ENCODE measurements around the gene LSAMP. TPM values are rescaled to one million over a fixed set of nuclear protein-coding genes. Genes with fewer than 3 reads are reported as not detected.

The LSAMP gene
- total and polyA plus RNA-seq, 2 of the 8 experiments (the other 6 are each of a cell fraction or from before 2014, with no cell fraction given): 1.8 to 5.7 TPM

- no peaks in the 10 kb centered on the region for H4K20me1 ChIP-seq (replicated peaks in 1 of 2; ENCODE audit: control insufficient read depth in 1 of 2, insufficient read depth in 2 of 2, low read length in 2 of 2)
- H2BK20ac ChIP-seq (ENCODE audit: low read length): no peak overlapping the region
- H3K9me3 ChIP-seq (ENCODE audit: insufficient read depth in 2 of 2, low read depth in 1 of 2, low read length in 1 of 2): no peaks in the 10 kb centered on the region
- H2BK5ac ChIP-seq (ENCODE audit: low read depth, low read length): no peak overlapping the region
- no peak overlapping the region for H2AFZ ChIP-seq (ENCODE audit: low read length)
- ChIA-PET CTCF (ENCODE audit: partially characterized antibody) (interaction anchor here (1.1 to 6.1 kb wide), 3 partner anchors 11 to 138 kb away, joined by 3 to 30 read pairs (median 4); no protein-coding TSS in a partner anchor), POLR2A (ENCODE audit: partially characterized antibody) (no interaction called here)
- 79% methylated on average over 1 of the region's 1 CpG; no CpG with 5 or more reads in 1 of the 2 experiments for WGBS, 2 experiments (ENCODE audit: extremely low coverage in 1 of 2, insufficient coverage in 1 of 2, insufficient read length in 1 of 2, insufficient replicate concordance in 2 of 2, low coverage in 1 of 2, low lambda C conversion rate in 2 of 2, missing lambda C conversion rate in 1 of 2)
- H3K27ac ChIP-seq (ENCODE audit: low read depth, low read length): no peak overlapping the region
- H3K9ac ChIP-seq (replicated peaks in 1 of 4; ENCODE audit: extremely low read depth in 1 of 4, low read depth in 3 of 4, low read length in 3 of 4): no peak overlapping the region; a peak in 1 of 7 replicates
- H3K18ac ChIP-seq (ENCODE audit: extremely low read depth, low read length): no peak overlapping the region
- no peak overlapping the region for H4K5ac ChIP-seq (ENCODE audit: insufficient read length, low read depth, low read length)
- H3K79me1 ChIP-seq (ENCODE audit: low read depth, low read length): no peaks in the 10 kb centered on the region
- H4K91ac ChIP-seq (replicated peaks; ENCODE audit: insufficient read length, low read length): no peak overlapping the region
- no peak for FAIRE-seq
- H3K4me3 ChIP-seq (ENCODE audit: extremely low read depth in 1 of 4, insufficient read depth in 2 of 4, low read depth in 3 of 4, low read length in 4 of 4): no peak overlapping the region
- no peak overlapping the region for H3K4me2 ChIP-seq (ENCODE audit: insufficient read depth in 1 of 2, low read depth in 2 of 2, low read length in 2 of 2)
- H2BK15ac ChIP-seq (ENCODE audit: low read length): no peak overlapping the region
- H2BK12ac ChIP-seq (ENCODE audit: low read depth, low read length): no peak overlapping the region
- no peak overlapping the region for H3K56ac ChIP-seq (replicated peaks; ENCODE audit: insufficient read length, low read depth, low read length)
- no peak overlapping the region for H2AK5ac ChIP-seq (ENCODE audit: low read depth, low read length)
- no peaks in the 10 kb centered on the region for H3K23me2 ChIP-seq (ENCODE audit: low read depth, low read length)
- H3K23ac ChIP-seq (ENCODE audit: insufficient read length): no peak overlapping the region
- no peak overlapping the region for H3K4ac ChIP-seq (replicated peaks; ENCODE audit: insufficient read length, low read depth, low read length)
- TF ChIP-seq ZNF274 (IDR thresholded peaks at IDR 0.05; ENCODE audit: borderline replicate concordance, extremely low read depth, low read length) (no peak), CEBPB (IDR thresholded peaks at IDR 0.05; ENCODE audit: low read depth, low read length) (no peak), TAF7 (optimal IDR thresholded peaks at IDR 0.05; ENCODE audit: borderline replicate concordance, low read depth, low read length) (no peak), SP4 (IDR thresholded peaks at IDR 0.05; ENCODE audit: low read length) (no peak), RAD21 (IDR thresholded peaks at IDR 0.05 in 1 of 2, conservative IDR thresholded peaks at IDR 0.05 in 1 of 2; ENCODE audit: low read depth in 2 of 2, low read length in 2 of 2) (no peak), CHD2 (IDR thresholded peaks at IDR 0.05; ENCODE audit: low read length) (no peak)
- no peak overlapping the region for H2BK120ac ChIP-seq (replicated peaks; ENCODE audit: low read depth, low read length)
- H3K27me3 ChIP-seq (replicated peaks in 1 of 4; ENCODE audit: control insufficient read depth in 3 of 4, extremely low read depth in 1 of 4, insufficient read depth in 3 of 4, low read length in 3 of 4): no peaks in the 10 kb centered on the region
- H3K79me2 ChIP-seq (ENCODE audit: control insufficient read depth in 1 of 2, insufficient read depth in 2 of 2, low read length in 2 of 2): no peaks in the 10 kb centered on the region
- peaks cover 0 to 6% (median 0%) of the 10 kb centered on the region in 4 experiments; a peak in 3 of 7 replicates for H3K4me1 ChIP-seq (replicated peaks in 1 of 4; ENCODE audit: control insufficient read depth in 3 of 4, insufficient read depth in 4 of 4, low read length in 3 of 4)
- H3K36me3 ChIP-seq (ENCODE audit: control insufficient read depth in 2 of 4, insufficient read depth in 4 of 4, low read length in 3 of 4): no peaks in the 10 kb centered on the region
- H3K14ac ChIP-seq (ENCODE audit: insufficient read length): no peak overlapping the region
- H4K8ac ChIP-seq (ENCODE audit: extremely low read depth, insufficient read depth, low read length): no peak overlapping the region
- no peak for DNase-seq (ENCODE audit: low read depth in 1 of 2, low spot score in 2 of 2)
Measured at GRCh38 chr3:116001151-116001621, 444.1 kb downstream of the LSAMP start.

Measured in H1 (cell line).